Lung (tissue), 12 donors: Measurements from ENCODE around the gene TMEM92. TPM values are rescaled to one million over a fixed set of nuclear protein-coding genes. Genes with fewer than 3 reads are reported as not detected.

ENCODE experiments used
- ATAC-seq: fragments of 200-7000 bp; cut with Tn5 transposase; one replicate; pipeline ENCODE4 v1.9.1; 2020; ENCODE audit warnings: moderate number of reproducible peaks; ENCODE audit not compliant: insufficient read depth, low FRiP score
- DNase-seq, 3 donors: peaks; one replicate each; pipeline ENCODE4 v3.0.0-alpha.2; 2013 to 2017
- H3K27ac ChIP-seq, 2 donors: one replicate each; pipeline ENCODE4 v1.5.1; 2013; ENCODE audit warnings: mild to moderate bottlenecking in 2 of 2, moderate library complexity in 2 of 2, control low read depth in 1 of 2, inconsistent platforms in 1 of 2, low read depth in 1 of 2, low read length in 1 of 2
- H3K27me3 ChIP-seq, 3 donors: one replicate each; pipeline ENCODE4 v1.5.1; 2013; ENCODE audit warnings: low read length in 2 of 3; ENCODE audit not compliant: control insufficient read depth in 3 of 3, insufficient read depth in 3 of 3
- H3K36me3 ChIP-seq, 4 donors: one replicate each; pipeline ENCODE4 v1.5.1; 2013; ENCODE audit warnings: low read length in 4 of 4, mild to moderate bottlenecking in 1 of 4, moderate library complexity in 1 of 4; ENCODE audit not compliant: control insufficient read depth in 4 of 4, insufficient read depth in 4 of 4
- H3K4me1 ChIP-seq, 5 donors: one replicate each; pipeline ENCODE4 v1.5.1; 2013; ENCODE audit warnings: low read length in 5 of 5, mild to moderate bottlenecking in 2 of 5, moderate library complexity in 1 of 5; ENCODE audit not compliant: control insufficient read depth in 5 of 5, insufficient read depth in 5 of 5
- H3K4me3 ChIP-seq: one replicate; pipeline ENCODE4 v1.5.1; 2013; ENCODE audit warnings: mild to moderate bottlenecking, control low read depth, moderate library complexity
- H3K9ac ChIP-seq, 2 donors: one replicate each; pipeline ENCODE4 v1.5.1; 2013; ENCODE audit warnings: low read length in 2 of 2, control low read depth in 1 of 2; ENCODE audit not compliant: insufficient read depth in 1 of 2
- H3K9me3 ChIP-seq, 4 donors: one replicate each; pipeline ENCODE4 v1.5.1; 2013; ENCODE audit warnings: low read length in 3 of 4, mild to moderate bottlenecking in 1 of 4, moderate library complexity in 1 of 4; ENCODE audit not compliant: control insufficient read depth in 4 of 4, insufficient read depth in 3 of 4
- CTCF ChIP-seq: IDR thresholded peaks from 2 replicates; pipeline ENCODE4 v1.5.1; 2012; ENCODE audit warnings: mild to moderate bottlenecking; ENCODE audit errors: control extremely low read depth, extremely low read depth
- WGBS, 2 donors: extraction: QIAGEN DNeasy Blood & Tissue Kit; methylation state at CpG; one replicate each; pipeline ENCODE4 v1.1.7; 2013; 5-methylcytosine and 5-hydroxymethylcytosine counted together
- polyA plus RNA-seq, 2 donors: library from polyadenylated mRNA; stranded (reverse); fragments of 200-250 nt; gene quantifications; one replicate each; pipeline ENCODE4 v1.2.1, GENCODE V29; 2013
- total RNA-seq, 2 donors: library from RNA; depleted of rRNA in 1 of 2; stranded (reverse); fragments of >200 nt in 1 of 2; gene quantifications; one replicate each; pipeline ENCODE4 v1.2.1, GENCODE V29; 2014 to 2021
- donor health status: control.
- donor health status: control.
- donor health status: Bipolar disorder and iron deficiency.
- donor health status: healthy.
- donor health status: DM: yes; HTN: yes; CAD: no.

The TMEM92 gene
- total and polyA plus RNA-seq, 4 donors, result 0.63 to 8.0 (median 5.9) TPM

GRCh38 chr17:50278526-50279180, 4.4 kb downstream of the TMEM92 start:
- no peak for ATAC-seq
- H3K4me1 ChIP-seq, result peaks cover 0 to 9% (median 0%) of the 10 kb centered on the region in 5 donors

GRCh38 chr17:50279181-50279526, 4.9 kb downstream of the TMEM92 start:
- Histone ChIP-seq H3K36me3 (no peaks in the 10 kb centered on the region), H3K4me3 (no peak overlapping the region), H3K4me1 (peaks cover 0 to 9% (median 0%) of the 10 kb centered on the region in 5 donors), H3K9ac (no peak overlapping the region), H3K27ac (no peak overlapping the region), H3K9me3 (peaks cover 0 to 2% (median 0%) of the 10 kb centered on the region in 4 donors), H3K27me3 (no peaks in the 10 kb centered on the region)
- no peak for DNase-seq
- no peak for ATAC-seq
- WGBS, 2 donors, result 65 to 86% methylated on average over 4 of the region's 4 CpGs
- TF ChIP-seq CTCF, result no peak

More at GRCh38 chr17:50278526-50279180, 4.4 kb downstream of the TMEM92 start:
- H3K4me3 ChIP-seq, result no peak overlapping the region
- no peak overlapping the region for H3K9ac ChIP-seq
- WGBS, 2 donors, result 89% methylated on average over 14 of the region's 14 CpGs
- H3K36me3 ChIP-seq, result no peaks in the 10 kb centered on the region
- H3K27me3 ChIP-seq, result no peaks in the 10 kb centered on the region
- no peak for TF ChIP-seq CTCF
- peaks cover 0 to 2% (median 0%) of the 10 kb centered on the region in 4 donors for H3K9me3 ChIP-seq
- H3K27ac ChIP-seq, result no peak overlapping the region
- no peak for DNase-seq

GRCh38 chr17:50279639-50280038, 5.4 kb downstream of the TMEM92 start:
- ATAC-seq, result no peak
- WGBS, 2 donors, result 97 to 100% methylated on average over 7 of the region's 7 CpGs
- no peak overlapping the region for H3K27ac ChIP-seq
- DNase-seq, result no peak
- no peak overlapping the region for H3K9ac ChIP-seq
- H3K4me1 ChIP-seq, result peaks cover 0 to 9% (median 0%) of the 10 kb centered on the region in 5 donors
- H3K4me3 ChIP-seq, result no peak overlapping the region
- no peaks in the 10 kb centered on the region for H3K36me3 ChIP-seq
- H3K27me3 ChIP-seq, result no peaks in the 10 kb centered on the region
- H3K9me3 ChIP-seq, result peaks cover 0 to 2% (median 0%) of the 10 kb centered on the region in 4 donors
- TF ChIP-seq CTCF, result no peak

- 66 to 72% methylated on average over 8 of the region's 8 CpGs for WGBS, 2 donors
- TF ChIP-seq CTCF, result no peak
- H3K4me1 ChIP-seq, result peaks cover 0 to 9% (median 0%) of the 10 kb centered on the region in 5 donors
- H3K27me3 ChIP-seq, result no peaks in the 10 kb centered on the region
- no peak overlapping the region for H3K27ac ChIP-seq
- DNase-seq, result no peak
- peaks cover 0 to 2% (median 0%) of the 10 kb centered on the region in 4 donors for H3K9me3 ChIP-seq
- ATAC-seq, result no peak
- H3K36me3 ChIP-seq, result no peaks in the 10 kb centered on the region
- no peak overlapping the region for H3K9ac ChIP-seq
- no peak overlapping the region for H3K4me3 ChIP-seq
These were observed 5.8 kb downstream of the TMEM92 start for GRCh38 chr17:50280068-50280467.
